GM19238 (cell line): ENCODE measurements around the gene KRTAP1-3.
"Not testable (repeated sequence)": the region's sequence is repeated elsewhere in the genome, so short reads cannot be mapped to it uniquely, and the experiment has no call there.

Experiments
- DNase-seq: peaks from one replicate; pipeline ENCODE4 v3.0.0; 2011; ENCODE audit warnings: low spot score; ENCODE audit not compliant: insufficient read length

Gene KRTAP1-3

GRCh38 chr17:41034346-41034935 lies at the start of gene KRTAP1-3:
Gene KRTAP1-3, minus strand, starts transcription at chr17:41034874. Its CDS starts 53 bp downstream, at chr17:41034821.
- not testable (repeated sequence) for DNase-seq

- DNase-seq: not testable (repeated sequence)
Observed at GRCh38 chr17:41084100-41084856, 49.6 kb upstream of the KRTAP1-3 start, which contains the start of gene KRTAP4-7. Gene KRTAP4-7, plus strand, starts transcription at chr17:41084150. Its CDS starts 57 bp downstream, at chr17:41084207.

DNA sequence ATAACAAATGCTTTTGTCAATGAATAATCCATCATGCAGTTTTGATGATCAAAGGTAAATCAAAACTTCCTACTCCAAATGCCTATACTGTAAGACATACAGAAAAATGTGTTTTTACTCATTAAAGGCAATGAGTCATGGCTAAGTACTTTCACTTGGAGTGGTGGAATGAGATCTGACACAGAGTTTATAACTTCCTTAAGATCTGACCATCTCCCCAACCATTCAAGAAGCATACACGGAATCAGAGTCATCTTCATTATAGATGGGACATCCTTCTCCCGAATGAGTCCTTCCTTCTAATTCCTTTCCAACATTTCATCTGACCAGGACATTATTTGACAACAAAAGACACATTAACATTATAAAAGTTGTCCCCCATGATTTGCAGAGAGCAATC lies 48.8 kb upstream of the KRTAP1-3 start:
- DNase-seq: not testable (repeated sequence)

- DNase-seq: no peak
Observed at GRCh38 chr17:41082626-41083025, 48.0 kb upstream of the KRTAP1-3 start.

GRCh38 chr17:41076788-41077187 lies 42.1 kb upstream of the KRTAP1-3 start:
- DNase-seq: no peak

DNA sequence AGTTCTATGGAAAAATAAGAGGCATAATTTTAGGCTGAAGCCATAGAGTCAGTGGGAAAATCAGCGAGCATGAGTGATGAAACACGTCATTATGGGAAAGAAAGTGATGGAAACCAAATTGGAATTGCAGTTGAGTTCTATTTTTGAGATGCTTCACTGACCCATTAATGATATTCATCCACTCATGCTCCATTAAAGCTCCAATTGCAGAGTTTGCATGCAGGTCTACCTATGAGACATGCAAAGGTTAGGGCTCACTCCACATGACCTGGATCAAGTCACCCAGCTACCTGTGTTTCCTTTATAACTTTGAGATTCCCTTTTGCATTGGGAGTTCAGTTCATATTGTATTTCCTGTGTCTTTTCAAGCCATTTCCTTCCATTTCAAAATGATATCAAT lies 39.0 kb upstream of the KRTAP1-3 start:
- DNase-seq: no peak

- DNase-seq: no peak
Observed at GRCh38 chr17:41071606-41072360, 37.1 kb upstream of the KRTAP1-3 start.

DNA sequence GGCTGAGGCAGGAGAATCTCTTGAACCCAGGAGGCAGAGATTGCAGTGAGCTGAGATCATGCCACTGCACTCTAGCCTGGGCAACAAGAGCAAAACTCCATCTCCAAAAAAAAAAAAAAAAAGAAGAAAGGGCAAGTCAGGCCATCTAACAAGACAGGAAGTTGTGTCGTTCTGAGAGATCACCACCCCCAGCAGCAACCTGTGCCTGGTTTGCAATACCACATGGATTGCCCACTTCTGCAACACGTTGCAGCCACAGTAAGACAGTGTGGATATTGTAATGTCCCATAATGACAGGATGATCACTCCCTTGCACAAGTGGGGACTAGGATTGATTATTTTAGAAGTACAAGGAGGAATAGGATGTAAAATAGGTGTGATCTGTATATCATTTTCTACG lies 34.4 kb upstream of the KRTAP1-3 start:
- no peak for DNase-seq

- DNase-seq: no peak
Observed at GRCh38 chr17:41067281-41067680, 32.6 kb upstream of the KRTAP1-3 start.

GRCh38 chr17:41065829-41066624 lies 31.4 kb upstream of the KRTAP1-3 start, which contains the start of gene KRTAP2-4:
Gene KRTAP2-4, minus strand, starts transcription at chr17:41065879. Its CDS starts 34 bp downstream, at chr17:41065845.
- DNase-seq: no peak

DNA sequence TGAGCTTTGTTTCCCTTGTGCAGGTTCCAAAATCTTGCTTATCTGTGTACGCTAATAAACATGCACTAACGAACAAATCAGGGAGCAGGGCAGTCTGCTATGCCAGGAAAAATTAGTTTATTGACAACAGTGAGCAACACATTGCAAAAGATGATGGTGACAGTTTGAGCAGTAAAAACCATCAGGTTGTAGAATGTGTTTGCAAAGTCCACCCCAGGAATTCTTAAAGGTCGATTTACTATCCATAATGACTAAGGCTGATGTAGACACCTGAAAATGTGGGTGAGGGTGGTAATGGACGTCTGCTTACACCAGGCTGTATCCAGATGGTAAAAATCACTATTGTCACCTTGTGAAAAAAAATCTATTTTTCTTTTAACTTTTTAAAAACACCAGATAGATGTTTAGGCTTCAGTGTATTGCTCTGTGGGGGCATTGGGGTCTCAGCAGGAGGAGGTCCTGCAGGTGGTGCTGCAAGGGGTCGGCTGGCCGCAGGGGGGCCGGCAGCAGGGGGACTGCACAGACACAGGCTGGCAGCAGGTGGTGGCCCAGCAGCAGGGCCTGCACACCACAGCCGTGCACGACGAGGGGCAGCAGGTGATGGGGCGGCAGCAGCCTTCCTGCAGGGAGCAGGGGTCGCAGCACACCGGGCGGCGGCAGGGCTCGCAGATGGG lies 30.5 kb upstream of the KRTAP1-3 start:
- not testable (repeated sequence) for DNase-seq

DNA sequence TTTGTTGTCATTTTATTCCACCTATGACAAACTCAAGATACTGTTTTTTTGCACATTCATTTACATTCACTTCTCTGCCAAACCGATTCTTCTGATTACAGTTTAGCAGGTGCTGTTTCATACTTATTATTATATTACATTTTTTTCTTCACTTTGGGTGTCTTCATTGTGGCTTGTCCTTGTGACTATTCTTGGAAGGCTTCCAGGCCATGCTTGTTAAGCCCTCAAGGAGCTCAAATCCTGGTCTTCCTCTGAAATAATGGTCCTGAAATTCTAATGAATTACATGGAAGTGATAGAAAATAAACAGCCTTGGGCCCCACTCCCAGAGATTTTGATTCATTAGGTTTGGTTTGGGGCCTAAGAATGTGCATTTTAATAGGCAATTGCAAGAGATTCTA lies 29.6 kb upstream of the KRTAP1-3 start:
- DNase-seq: no peak

DNA sequence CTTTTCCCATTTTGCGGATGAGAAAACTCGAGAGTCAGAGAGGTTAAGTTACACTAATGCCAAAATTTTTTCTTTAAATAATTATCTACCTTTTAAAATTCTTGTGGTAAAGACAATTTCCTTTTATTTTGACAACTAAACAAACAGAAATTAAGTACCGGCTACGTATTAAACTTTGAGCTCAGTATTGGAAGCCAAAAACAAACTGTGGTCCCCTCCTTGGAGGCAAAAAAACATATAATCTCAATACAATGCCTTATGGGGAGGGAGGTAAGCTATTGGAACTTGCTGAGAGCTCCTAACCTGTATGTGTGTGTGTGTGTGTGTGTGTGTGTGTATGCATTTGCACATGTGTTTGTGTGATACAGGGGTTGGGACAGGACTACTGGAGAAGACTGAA lies 28.8 kb upstream of the KRTAP1-3 start:
- no peak for DNase-seq

- DNase-seq: no peak
Observed at GRCh38 chr17:41061964-41062363, 27.3 kb upstream of the KRTAP1-3 start.

GRCh38 chr17:41060052-41060604 lies 25.5 kb upstream of the KRTAP1-3 start, which contains the start of gene KRTAP2-3:
Gene KRTAP2-3, minus strand, starts transcription at chr17:41060114. Its CDS starts 64 bp downstream, at chr17:41060050.
- no peak for DNase-seq

DNA sequence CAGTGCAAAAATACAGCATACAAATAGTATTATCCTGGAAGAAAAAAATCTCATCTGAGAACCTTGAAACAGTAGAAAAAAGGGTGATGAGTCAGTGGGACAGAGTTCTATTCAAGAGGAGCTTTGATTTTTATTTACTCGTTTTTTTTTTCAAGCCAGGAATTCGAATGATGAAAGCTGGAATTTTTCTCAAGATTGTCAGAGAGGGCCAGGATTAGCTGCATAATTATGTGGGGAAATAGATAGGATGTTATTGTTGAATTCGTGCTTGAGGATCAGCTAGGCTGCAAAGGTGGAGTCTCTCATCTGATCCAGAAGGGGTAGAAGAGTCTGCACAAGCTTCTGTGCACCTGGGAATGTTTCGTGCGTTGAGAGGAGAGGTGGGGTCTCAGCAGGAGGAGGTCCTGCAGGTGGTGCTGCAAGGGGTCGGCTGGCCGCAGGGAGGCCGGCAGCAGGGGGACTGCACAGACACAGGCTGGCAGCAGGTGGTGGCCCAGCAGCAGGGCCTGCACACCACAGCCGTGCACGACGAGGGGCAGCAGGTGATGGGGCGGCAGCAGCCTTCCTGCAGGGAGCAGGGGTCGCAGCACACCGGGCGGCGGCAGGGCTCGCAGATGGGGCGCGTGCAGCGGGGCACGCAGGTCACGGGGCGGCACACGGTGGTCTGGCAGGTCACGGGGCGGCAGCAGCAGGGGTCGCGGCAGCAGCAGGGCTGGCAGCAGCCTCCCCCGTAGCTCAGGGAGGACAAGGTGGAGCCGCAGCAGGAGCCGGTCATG lies 24.8 kb upstream of the KRTAP1-3 start:
- not testable (repeated sequence) for DNase-seq

DNA sequence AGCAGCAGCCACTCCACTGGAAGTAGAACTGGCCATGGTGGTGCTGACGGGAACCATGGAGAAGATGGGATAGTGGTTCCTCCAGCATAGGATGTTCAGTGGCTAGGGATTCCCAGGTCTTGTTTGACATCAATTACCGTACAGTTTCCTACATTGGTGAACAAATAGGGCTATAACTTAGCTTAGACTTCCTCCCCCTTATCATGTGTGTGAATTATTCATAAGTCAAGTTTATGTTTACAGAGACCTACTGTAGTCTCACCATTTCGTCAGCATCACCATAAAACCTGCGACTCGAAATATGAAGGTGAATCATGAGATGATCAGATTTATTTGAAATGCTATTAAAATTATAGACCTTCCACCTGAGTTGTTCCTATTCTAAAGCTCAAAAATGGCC lies 24.1 kb upstream of the KRTAP1-3 start:
- no peak for DNase-seq

DNA sequence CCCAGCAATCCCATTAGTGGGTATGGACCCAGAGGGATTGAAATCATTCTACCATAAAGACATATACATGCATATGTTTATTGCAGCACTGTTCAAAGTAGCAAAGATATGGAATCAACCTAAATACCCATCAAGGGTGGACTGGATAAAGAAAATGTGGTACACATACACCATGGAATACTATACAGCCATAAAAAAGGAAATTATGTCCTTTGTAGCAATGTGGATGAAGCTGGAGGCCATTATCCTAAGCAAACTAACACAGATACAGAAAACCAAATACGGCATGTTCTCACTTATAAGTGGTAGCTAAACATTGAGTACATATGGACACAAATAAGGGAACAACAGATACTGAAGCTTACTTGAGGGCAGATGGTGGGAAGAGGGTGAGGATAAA lies 22.9 kb upstream of the KRTAP1-3 start:
- no peak for DNase-seq

- DNase-seq: not testable (repeated sequence)
Observed at GRCh38 chr17:41055130-41055529, 20.5 kb upstream of the KRTAP1-3 start, which contains the start of gene KRTAP2-2. Gene KRTAP2-2, minus strand, starts transcription at chr17:41055230. Its CDS starts 19 bp downstream, at chr17:41055211.
